GM23338 (cell line): Measurements from ENCODE around the gene PCDHGC4. TPM values are rescaled to one million over a fixed set of nuclear protein-coding genes. Genes with fewer than 3 reads are reported as not detected.
A peak's percentile ranks its signal among the peaks of the same experiment; 100 is the strongest.

Experiments used
- ATAC-seq: fragments of 200-7000 bp; cut with Tn5 transposase; 3 replicates; pipeline ENCODE4 v1.9.1; 2020
- DNase-seq: peaks from one replicate; pipeline ENCODE4 v3.0.0-alpha.2; 2015; ENCODE audit warnings: low spot score
- H2AFZ ChIP-seq: fragments of 200-600 bp; sonication (generic); 2 replicates; pipeline ENCODE4 v1.8.0; 2016; ENCODE audit warnings: antibody characterized with exemption, mild to moderate bottlenecking, moderate library complexity
- H3F3A ChIP-seq: fragments of 200-600 bp; sonication (generic); replicated peaks from 2 replicates; pipeline ENCODE4 v1.8.0; 2017; ENCODE audit warnings: antibody characterized with exemption, mixed run types, low read depth
- H3K27ac ChIP-seq: fragments of 200-600 bp; sonication (generic); 2 replicates; pipeline ENCODE4 v1.6.1; 2016; ENCODE audit warnings: low read depth
- H3K27me3 ChIP-seq: fragments of 200-600 bp; sonication (generic); 2 replicates; pipeline ENCODE4 v1.8.0; 2016; ENCODE audit warnings: mild to moderate bottlenecking, mixed run types, moderate library complexity; ENCODE audit not compliant: insufficient read depth
- H3K36me3 ChIP-seq: fragments of 200-600 bp; sonication (generic); 2 replicates; pipeline ENCODE4 v1.8.0; 2016; ENCODE audit warnings: mild to moderate bottlenecking; ENCODE audit not compliant: insufficient read depth
- H3K4me1 ChIP-seq: fragments of 200-600 bp; sonication (generic); 2 replicates; pipeline ENCODE4 v1.8.0; 2016; ENCODE audit warnings: mild to moderate bottlenecking, moderate library complexity; ENCODE audit not compliant: insufficient read depth
- H3K4me2 ChIP-seq: fragments of 200-600 bp; sonication (generic); 2 replicates; pipeline ENCODE4 v1.7.1; 2017; ENCODE audit warnings: mixed run types
- H3K4me3 ChIP-seq: fragments of 200-600 bp; sonication (generic); 2 replicates; pipeline ENCODE4 v1.6.1; 2016; ENCODE audit warnings: mixed run types
- H3K79me2 ChIP-seq: fragments of 200-600 bp; sonication (generic); replicated peaks from 2 replicates; pipeline ENCODE4 v1.8.0; 2017; ENCODE audit warnings: mild to moderate bottlenecking; ENCODE audit not compliant: insufficient read depth
- H3K9me2 ChIP-seq: fragments of 200-600 bp; sonication (generic); 2 replicates; pipeline ENCODE4 v1.8.0; 2017; ENCODE audit not compliant: insufficient read depth
- H4K20me1 ChIP-seq: fragments of 200-600 bp; sonication (generic); replicated peaks from 2 replicates; pipeline ENCODE4 v1.8.0; 2017; ENCODE audit warnings: mild to moderate bottlenecking; ENCODE audit not compliant: insufficient read depth
- H3K27ac Mint-ChIP-seq: 2 replicates; pipeline ENCODE4 v1.8.0; 2020; ENCODE audit warnings: inconsistent platforms, mild to moderate bottlenecking, moderate library complexity, mixed read lengths
- H3K27me3 Mint-ChIP-seq: 3 replicates; pipeline ENCODE4 v1.8.0; 2022; ENCODE audit warnings: low read depth, mild to moderate bottlenecking, moderate library complexity, mixed read lengths, inconsistent platforms; ENCODE audit not compliant: insufficient read depth, poor library complexity
- H3K36me3 Mint-ChIP-seq: 3 replicates; pipeline ENCODE4 v1.8.0; 2021; ENCODE audit warnings: low read depth, mild to moderate bottlenecking, inconsistent platforms, moderate library complexity, mixed read lengths
- H3K4me1 Mint-ChIP-seq: 3 replicates; pipeline ENCODE4 v1.8.0; 2020; ENCODE audit warnings: mild to moderate bottlenecking, inconsistent platforms, mixed read lengths
- H3K4me3 Mint-ChIP-seq: 3 replicates; pipeline ENCODE4 v1.8.0; 2021; ENCODE audit warnings: moderate library complexity, mild to moderate bottlenecking, inconsistent platforms, mixed read lengths
- H3K9me3 Mint-ChIP-seq: 3 replicates; pipeline ENCODE4 v1.8.0; 2020; ENCODE audit warnings: moderate library complexity, mild to moderate bottlenecking, inconsistent platforms, mixed read lengths
- CTCF ChIP-seq, 2 experiments: fragments of 200-600 bp in 1 of 2; sonication (generic) in 1 of 2; conservative IDR thresholded peaks; 2 replicates each; pipeline versions ENCODE4 v1.5.1 to v1.6.1; 2016 to 2017; ENCODE audit warnings: antibody characterized with exemption in 2 of 2, low read depth in 2 of 2, mild to moderate bottlenecking in 2 of 2, moderate library complexity in 1 of 2
- EZH2 ChIP-seq: fragments of 200-600 bp; sonication (generic); IDR thresholded peaks from one replicate; pipeline ENCODE4 v1.8.0; 2017; ENCODE audit warnings: antibody characterized with exemption, mild to moderate bottlenecking, low read depth; ENCODE audit not compliant: unreplicated experiment
- JUNB ChIP-seq: IDR thresholded peaks from one replicate; pipeline ENCODE4 v1.6.1; 2016; ENCODE audit warnings: antibody characterized with exemption; ENCODE audit not compliant: unreplicated experiment
- NANOG ChIP-seq: IDR thresholded peaks from 2 replicates; pipeline ENCODE4 v1.6.1; 2016; ENCODE audit warnings: antibody characterized with exemption, borderline replicate concordance
- STAT1 ChIP-seq: IDR thresholded peaks from one replicate; pipeline ENCODE4 v1.6.1; 2016; ENCODE audit warnings: antibody characterized with exemption; ENCODE audit not compliant: unreplicated experiment
- ZNF114 ChIP-seq: fragments of 250-450 bp; sonication (Bioruptor Pico); IDR thresholded peaks from 2 replicates; pipeline ENCODE4 v1.5.0; 2020; ENCODE audit warnings: mild to moderate bottlenecking, moderate library complexity
- ZNF331 ChIP-seq: fragments of 250-450 bp; sonication (Bioruptor Pico); IDR thresholded peaks from 2 replicates; pipeline ENCODE4 v1.5.0; 2020; ENCODE audit warnings: low read depth, mild to moderate bottlenecking, moderate library complexity
- ZNF462 ChIP-seq: fragments of 250-450 bp; sonication (Bioruptor Pico); IDR thresholded peaks from 2 replicates; pipeline ENCODE4 v1.5.0; 2020; ENCODE audit warnings: mild to moderate bottlenecking, moderate library complexity
- polyA plus RNA-seq: library from polyadenylated mRNA; unstranded; fragments of >200 nt; fragmentation: Nextera tagmentation; extraction: Ambion mirVana; gene quantifications from 2 replicates; pipeline ENCODE4 v1.2.1, GENCODE V29; 2016
- total RNA-seq: library from RNA; depleted of rRNA; stranded (reverse); fragments of >200 nt; shearing (Covaris generic); gene quantifications from 2 replicates; pipeline ENCODE4 v1.2.3, GENCODE V29; 2014
- TF ChIP-seq, protein P1 (sequence below): IDR thresholded peaks from one replicate; pipeline ENCODE4 v1.6.1; 2018; ENCODE audit warnings: antibody characterized with exemption; ENCODE audit not compliant: unreplicated experiment
- TF ChIP-seq, protein P2 (sequence below): IDR thresholded peaks from 2 replicates; pipeline ENCODE4 v1.6.1; 2016; ENCODE audit warnings: antibody characterized with exemption

The PCDHGC4 gene
- total and polyA plus RNA-seq, 2 experiments from 2014 or later: 0.31 to 3.0 TPM

GRCh38 chr5:141513627-141514329 is 28.9 kb downstream of the PCDHGC4 start (continued):
- TF ChIP-seq ZNF462 (CRISPR knock-in tag) (no peak), STAT1 (no peak), EZH2 (no peak)

- H3F3A ChIP-seq: 0 out of 2 replicates have a peak, but pooled peaks cover 4% of the 10 kb centered on the region
- H3K27ac ChIP-seq: peak overlapping the region; percentile 93
- H3K36me3 Mint-ChIP-seq: peaks cover 50% of the 10 kb centered on the region
- peak overlapping the region; percentile 81 for H3K4me3 Mint-ChIP-seq
- H4K20me1 ChIP-seq: no peaks in the 10 kb centered on the region
- H3K4me2 ChIP-seq: peak overlapping the region; percentile 100
- peaks cover 30% of the 10 kb centered on the region for H3K4me1 Mint-ChIP-seq
- no peaks in the 10 kb centered on the region; the same call in 2 of the 3 replicates for H3K9me3 Mint-ChIP-seq
- H3K27me3 Mint-ChIP-seq: peaks cover 23% of the 10 kb centered on the region
- H3K9me2 ChIP-seq: no peaks in the 10 kb centered on the region
- peak overlapping the region; percentile 64; the same call in 1 of the 2 replicates for H2AFZ ChIP-seq
- H3K4me3 ChIP-seq: peak overlapping the region; percentile 97
- peaks cover 10% of the 10 kb centered on the region; the same call in 1 of the 2 replicates for H3K36me3 ChIP-seq
- H3K27me3 ChIP-seq: 0 out of 2 replicates have a peak, but pooled peaks cover 4% of the 10 kb centered on the region
- H3K79me2 ChIP-seq: no peaks in the 10 kb centered on the region
- ATAC-seq (peak; percentile 63), DNase-seq (peak; percentile 85)
- peak overlapping the region; percentile 94 for H3K27ac Mint-ChIP-seq
- peaks cover 11% of the 10 kb centered on the region for H3K4me1 ChIP-seq
- TF ChIP-seq, protein P1, sequence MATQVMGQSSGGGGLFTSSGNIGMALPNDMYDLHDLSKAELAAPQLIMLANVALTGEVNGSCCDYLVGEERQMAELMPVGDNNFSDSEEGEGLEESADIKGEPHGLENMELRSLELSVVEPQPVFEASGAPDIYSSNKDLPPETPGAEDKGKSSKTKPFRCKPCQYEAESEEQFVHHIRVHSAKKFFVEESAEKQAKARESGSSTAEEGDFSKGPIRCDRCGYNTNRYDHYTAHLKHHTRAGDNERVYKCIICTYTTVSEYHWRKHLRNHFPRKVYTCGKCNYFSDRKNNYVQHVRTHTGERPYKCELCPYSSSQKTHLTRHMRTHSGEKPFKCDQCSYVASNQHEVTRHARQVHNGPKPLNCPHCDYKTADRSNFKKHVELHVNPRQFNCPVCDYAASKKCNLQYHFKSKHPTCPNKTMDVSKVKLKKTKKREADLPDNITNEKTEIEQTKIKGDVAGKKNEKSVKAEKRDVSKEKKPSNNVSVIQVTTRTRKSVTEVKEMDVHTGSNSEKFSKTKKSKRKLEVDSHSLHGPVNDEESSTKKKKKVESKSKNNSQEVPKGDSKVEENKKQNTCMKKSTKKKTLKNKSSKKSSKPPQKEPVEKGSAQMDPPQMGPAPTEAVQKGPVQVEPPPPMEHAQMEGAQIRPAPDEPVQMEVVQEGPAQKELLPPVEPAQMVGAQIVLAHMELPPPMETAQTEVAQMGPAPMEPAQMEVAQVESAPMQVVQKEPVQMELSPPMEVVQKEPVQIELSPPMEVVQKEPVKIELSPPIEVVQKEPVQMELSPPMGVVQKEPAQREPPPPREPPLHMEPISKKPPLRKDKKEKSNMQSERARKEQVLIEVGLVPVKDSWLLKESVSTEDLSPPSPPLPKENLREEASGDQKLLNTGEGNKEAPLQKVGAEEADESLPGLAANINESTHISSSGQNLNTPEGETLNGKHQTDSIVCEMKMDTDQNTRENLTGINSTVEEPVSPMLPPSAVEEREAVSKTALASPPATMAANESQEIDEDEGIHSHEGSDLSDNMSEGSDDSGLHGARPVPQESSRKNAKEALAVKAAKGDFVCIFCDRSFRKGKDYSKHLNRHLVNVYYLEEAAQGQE: no peak
- TF ChIP-seq ZNF331 (CRISPR knock-in tag): no peak
- TF ChIP-seq, protein P2, sequence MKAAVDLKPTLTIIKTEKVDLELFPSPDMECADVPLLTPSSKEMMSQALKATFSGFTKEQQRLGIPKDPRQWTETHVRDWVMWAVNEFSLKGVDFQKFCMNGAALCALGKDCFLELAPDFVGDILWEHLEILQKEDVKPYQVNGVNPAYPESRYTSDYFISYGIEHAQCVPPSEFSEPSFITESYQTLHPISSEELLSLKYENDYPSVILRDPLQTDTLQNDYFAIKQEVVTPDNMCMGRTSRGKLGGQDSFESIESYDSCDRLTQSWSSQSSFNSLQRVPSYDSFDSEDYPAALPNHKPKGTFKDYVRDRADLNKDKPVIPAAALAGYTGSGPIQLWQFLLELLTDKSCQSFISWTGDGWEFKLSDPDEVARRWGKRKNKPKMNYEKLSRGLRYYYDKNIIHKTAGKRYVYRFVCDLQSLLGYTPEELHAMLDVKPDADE: no peak
- TF ChIP-seq EZH2: no peak
- no peak for TF ChIP-seq NANOG
- TF ChIP-seq JUNB: no peak
- TF ChIP-seq ZNF114 (CRISPR knock-in tag): no peak
- no peak for TF ChIP-seq CTCF (conservative IDR thresholded peaks at IDR 0.05; ENCODE audit: low read depth in 2 of 2)
Measured at GRCh38 chr5:141514330-141515133, 29.7 kb downstream of the PCDHGC4 start.
